Mesothelial cell of epicardium (in vitro differentiated cells): ENCODE measurements around the gene ANKRD11. TPM values are rescaled to one million over a fixed set of nuclear protein-coding genes. Genes with fewer than 3 reads are reported as not detected.
A peak's percentile ranks its signal among the peaks of the same experiment; 100 is the strongest.
"Not testable (repeated sequence)": the region's sequence is repeated elsewhere in the genome, so short reads cannot be mapped to it uniquely, and the experiment has no call there.

Source experiments
- DNase-seq, 2 experiments: peaks; one replicate each; pipeline ENCODE4 v3.0.0; 2021; ENCODE audit warnings: low spot score in 2 of 2; ENCODE audit not compliant: unreplicated experiment in 2 of 2
- H3K27ac Mint-ChIP-seq: 2 replicates; pipeline ENCODE4 v1.8.0; 2021; ENCODE audit warnings: mixed read lengths
- H3K27me3 Mint-ChIP-seq: 2 replicates; pipeline ENCODE4 v1.8.0; 2021; ENCODE audit warnings: low read depth, mixed read lengths
- H3K36me3 Mint-ChIP-seq: 2 replicates; pipeline ENCODE4 v1.8.0; 2021; ENCODE audit warnings: mixed read lengths
- H3K4me1 Mint-ChIP-seq: 2 replicates; pipeline ENCODE4 v1.8.0; 2021; ENCODE audit warnings: mixed read lengths
- H3K4me3 Mint-ChIP-seq: 2 replicates; pipeline ENCODE4 v1.8.0; 2021; ENCODE audit warnings: mild to moderate bottlenecking, moderate library complexity, mixed read lengths
- H3K9me3 Mint-ChIP-seq: 2 replicates; pipeline ENCODE4 v1.8.0; 2021; ENCODE audit warnings: mixed read lengths
- CTCF ChIP-seq: fragments of 200-600 bp; sonication (generic); IDR thresholded peaks from one replicate; pipeline ENCODE4 v1.5.0; 2021; ENCODE audit warnings: antibody characterized with exemption; ENCODE audit not compliant: unreplicated experiment
- total RNA-seq: library from RNA; stranded (reverse); gene quantifications from 3 replicates; pipeline ENCODE4 v1.2.1, GENCODE V29; 2021

The ANKRD11 gene
- total RNA-seq, 1 donor from 2014 or later, result 247 TPM

- Mint-ChIP-seq H3K36me3 (peaks cover 22% of the 10 kb centered on the region), H3K4me3 (no peak overlapping the region), H3K9me3 (no peaks in the 10 kb centered on the region), H3K27ac (no peak overlapping the region), H3K4me1 (no peaks in the 10 kb centered on the region), H3K27me3 (no peaks in the 10 kb centered on the region)
- DNase-seq, result no peak
- no peak for TF ChIP-seq CTCF
These were observed 186.0 kb downstream of the ANKRD11 start for GRCh38 chr16:89304181-89304851.

- peaks cover 22% of the 10 kb centered on the region for H3K36me3 Mint-ChIP-seq
- DNase-seq, result no peak
- no peak overlapping the region for H3K27ac Mint-ChIP-seq
- H3K4me3 Mint-ChIP-seq, result no peak overlapping the region
- TF ChIP-seq CTCF, result no peak
- no peaks in the 10 kb centered on the region for H3K9me3 Mint-ChIP-seq
- H3K27me3 Mint-ChIP-seq, result no peaks in the 10 kb centered on the region
- no peaks in the 10 kb centered on the region for H3K4me1 Mint-ChIP-seq
These were observed 186.7 kb downstream of the ANKRD11 start for GRCh38 chr16:89303617-89304016.

GRCh38 chr16:89300976-89301360 is 189.4 kb downstream of the ANKRD11 start:
- Mint-ChIP-seq H3K4me1 (peaks cover 16% of the 10 kb centered on the region), H3K4me3 (no peak overlapping the region), H3K27ac (peak overlapping the region; percentile 54), H3K36me3 (peaks cover 20% of the 10 kb centered on the region), H3K9me3 (no peaks in the 10 kb centered on the region), H3K27me3 (no peaks in the 10 kb centered on the region)
- TF ChIP-seq CTCF, result no peak
- DNase-seq, result no peak

- no peaks in the 10 kb centered on the region for H3K27me3 Mint-ChIP-seq
- peaks cover 16% of the 10 kb centered on the region for H3K4me1 Mint-ChIP-seq
- H3K9me3 Mint-ChIP-seq, result no peaks in the 10 kb centered on the region
- H3K36me3 Mint-ChIP-seq, result peaks cover 20% of the 10 kb centered on the region
- TF ChIP-seq CTCF, result no peak
- H3K4me3 Mint-ChIP-seq, result no peak overlapping the region
- DNase-seq, result no peak
- peak overlapping the region; percentile 54 for H3K27ac Mint-ChIP-seq
These were observed 189.9 kb downstream of the ANKRD11 start for GRCh38 chr16:89300311-89300975.

GRCh38 chr16:89299357-89300111 is 190.8 kb downstream of the ANKRD11 start:
- H3K9me3 Mint-ChIP-seq, H3K27me3 Mint-ChIP-seq: not testable (repeated sequence)

More at GRCh38 chr16:89299357-89300111, 190.8 kb downstream of the ANKRD11 start:
- Mint-ChIP-seq H3K36me3 (peaks cover 20% of the 10 kb centered on the region), H3K4me1 (peaks cover 16% of the 10 kb centered on the region)
- H3K4me3 Mint-ChIP-seq, DNase-seq, H3K27ac Mint-ChIP-seq: not testable (repeated sequence)
